ENCODE results near the gene PRPF31.
A peak's percentile ranks its signal among the peaks of the same experiment; 100 is the strongest.

Gene PRPF31

GRCh38 chr19:54172471-54173358, 57.2 kb downstream of the PRPF31 start, which contains the start of gene TMC4:
Gene TMC4, minus strand, starts transcription at chr19:54173160. Its CDS starts 43 bp downstream, at chr19:54173117.
- ChIA-PET CTCF (no interaction called here), POLR2A (interaction anchor here (0.7 to 1.7 kb wide), 3 partner anchors 16 to 29 kb away, joined by 3 to 11 read pairs (median 5); partner anchors contain the start of genes MBOAT7 and TSEN34)
- no peak for DNase-seq (ENCODE audit: extremely low spot score)
- TF ChIP-seq NFRKB (IDR thresholded peaks at IDR 0.05) (no peak), L3MBTL2 (conservative IDR thresholded peaks at IDR 0.05) (no peak), HDGF (IDR thresholded peaks at IDR 0.05; ENCODE audit: borderline replicate concordance) (no peak), BHLHE40 (IDR thresholded peaks at IDR 0.05; ENCODE audit: borderline replicate concordance) (no peak), TARDBP (IDR thresholded peaks at IDR 0.05) (no peak), SUZ12 (IDR thresholded peaks at IDR 0.05) (no peak), SP1 (IDR thresholded peaks at IDR 0.05) (no peak), FOXM1 (IDR thresholded peaks at IDR 0.05; ENCODE audit: borderline replicate concordance) (no peak), ARNT (IDR thresholded peaks at IDR 0.05) (no peak)

GRCh38 chr19:54173359-54173699, 57.8 kb downstream of the PRPF31 start:
- DNase-seq (ENCODE audit: extremely low spot score): no peak
- TF ChIP-seq TARDBP (IDR thresholded peaks at IDR 0.05) (no peak), LEF1 (IDR thresholded peaks at IDR 0.05; ENCODE audit: borderline replicate concordance) (no peak), L3MBTL2 (conservative IDR thresholded peaks at IDR 0.05) (no peak), SUZ12 (IDR thresholded peaks at IDR 0.05) (no peak), NFRKB (IDR thresholded peaks at IDR 0.05) (no peak), PKNOX1 (IDR thresholded peaks at IDR 0.05) (no peak), BHLHE40 (IDR thresholded peaks at IDR 0.05; ENCODE audit: borderline replicate concordance) (no peak), FOXA1 (IDR thresholded peaks at IDR 0.05) (no peak), FOXM1 (IDR thresholded peaks at IDR 0.05; ENCODE audit: borderline replicate concordance) (no peak), CTBP1 (IDR thresholded peaks at IDR 0.05; ENCODE audit: borderline replicate concordance) (no peak), SP1 (IDR thresholded peaks at IDR 0.05) (no peak), HDGF (IDR thresholded peaks at IDR 0.05; ENCODE audit: borderline replicate concordance) (no peak), ARNT (IDR thresholded peaks at IDR 0.05) (no peak), FOXK2 (IDR thresholded peaks at IDR 0.05) (no peak), ZNF384 (IDR thresholded peaks at IDR 0.05) (no peak), ELF4 (IDR thresholded peaks at IDR 0.05) (no peak)
- POLR2A ChIA-PET: interaction anchor here (0.7 to 1.7 kb wide), 4 partner anchors 15 to 36 kb away, joined by 3 to 11 read pairs (median 4); partner anchors contain the start of genes CNOT3, MBOAT7 and TSEN34
- CTCF ChIA-PET: no interaction called here

- ChIA-PET POLR2A (interaction anchor here (0.9 to 1.7 kb wide), 3 partner anchors 15 to 37 kb away, joined by 4 to 11 read pairs (median 5); partner anchors contain the start of genes CNOT3, MBOAT7 and TSEN34), CTCF (interaction anchor here (1.0 kb wide), 1 partner anchor 92 kb away, joined by 3 read pairs; no protein-coding TSS in a partner anchor)
- TF ChIP-seq FOXA1 (IDR thresholded peaks at IDR 0.05): no peak
- no peak for TF ChIP-seq BHLHE40 (IDR thresholded peaks at IDR 0.05; ENCODE audit: borderline replicate concordance)
- TF ChIP-seq ELF4 (IDR thresholded peaks at IDR 0.05): 0 out of 2 replicates have a peak, but pooled peaks have one; percentile 9
- no peak for DNase-seq (ENCODE audit: extremely low spot score)
Observed at GRCh38 chr19:54173951-54174834, 58.6 kb downstream of the PRPF31 start.

- peak; percentile 93 for TF ChIP-seq SUZ12 (IDR thresholded peaks at IDR 0.05)
- no peak for TF ChIP-seq TARDBP (IDR thresholded peaks at IDR 0.05)
- peak; percentile 71 for TF ChIP-seq L3MBTL2 (conservative IDR thresholded peaks at IDR 0.05)
- peak; percentile 59; the same call in 1 of the 2 replicates for TF ChIP-seq ELF4 (IDR thresholded peaks at IDR 0.05)
- POLR2A ChIA-PET: interaction anchor here (1.0 kb wide), 1 partner anchor 9 kb away, joined by 4 read pairs; no protein-coding TSS in a partner anchor
- peak; percentile 52 for DNase-seq (ENCODE audit: extremely low spot score)
- CTCF ChIA-PET: no interaction called here
Observed at GRCh38 chr19:54178581-54179261, 63.2 kb downstream of the PRPF31 start.

- no peak for TF ChIP-seq L3MBTL2 (conservative IDR thresholded peaks at IDR 0.05)
- CTCF ChIA-PET: no interaction called here
- POLR2A ChIA-PET: interaction anchor here (1.0 kb wide), 1 partner anchor 9 kb away, joined by 4 read pairs; no protein-coding TSS in a partner anchor
- no peak for DNase-seq (ENCODE audit: extremely low spot score)
Observed at GRCh38 chr19:54179262-54179852, 63.8 kb downstream of the PRPF31 start.

GRCh38 chr19:54179921-54180461, 64.4 kb downstream of the PRPF31 start:
- peak; percentile 58 for DNase-seq (ENCODE audit: extremely low spot score)
- ChIA-PET POLR2A (no interaction called here), CTCF (no interaction called here)
- no peak for TF ChIP-seq BHLHE40 (IDR thresholded peaks at IDR 0.05; ENCODE audit: borderline replicate concordance)
- TF ChIP-seq SUZ12 (IDR thresholded peaks at IDR 0.05): no peak
- no peak for TF ChIP-seq FOXA1 (IDR thresholded peaks at IDR 0.05)
- no peak for TF ChIP-seq LEF1 (IDR thresholded peaks at IDR 0.05; ENCODE audit: borderline replicate concordance)
- no peak for TF ChIP-seq ELF4 (IDR thresholded peaks at IDR 0.05)
- no peak for TF ChIP-seq PKNOX1 (IDR thresholded peaks at IDR 0.05)
- TF ChIP-seq FOXM1 (IDR thresholded peaks at IDR 0.05; ENCODE audit: borderline replicate concordance): no peak
- no peak for TF ChIP-seq NFRKB (IDR thresholded peaks at IDR 0.05)
- TF ChIP-seq ZNF384 (IDR thresholded peaks at IDR 0.05): no peak
- no peak for TF ChIP-seq L3MBTL2 (conservative IDR thresholded peaks at IDR 0.05)
- TF ChIP-seq SP1 (IDR thresholded peaks at IDR 0.05): no peak
- no peak for TF ChIP-seq HDGF (IDR thresholded peaks at IDR 0.05; ENCODE audit: borderline replicate concordance)
- no peak for TF ChIP-seq TARDBP (IDR thresholded peaks at IDR 0.05)
- TF ChIP-seq ARNT (IDR thresholded peaks at IDR 0.05): no peak
